HL-60 (cell line): ENCODE measurements around the gene RPS8.

ENCODE experiments used
- POLR2AphosphoS5 ChIP-seq: IDR thresholded peaks from 2 replicates; pipeline ENCODE4 v1.6.1; 2012; ENCODE audit warnings: low read depth
- TF ChIP-seq, protein P1 (sequence below): IDR thresholded peaks from 2 replicates; pipeline ENCODE4 v1.6.1; 2012; ENCODE audit warnings: low read depth; ENCODE audit not compliant: insufficient replicate concordance

DNA sequence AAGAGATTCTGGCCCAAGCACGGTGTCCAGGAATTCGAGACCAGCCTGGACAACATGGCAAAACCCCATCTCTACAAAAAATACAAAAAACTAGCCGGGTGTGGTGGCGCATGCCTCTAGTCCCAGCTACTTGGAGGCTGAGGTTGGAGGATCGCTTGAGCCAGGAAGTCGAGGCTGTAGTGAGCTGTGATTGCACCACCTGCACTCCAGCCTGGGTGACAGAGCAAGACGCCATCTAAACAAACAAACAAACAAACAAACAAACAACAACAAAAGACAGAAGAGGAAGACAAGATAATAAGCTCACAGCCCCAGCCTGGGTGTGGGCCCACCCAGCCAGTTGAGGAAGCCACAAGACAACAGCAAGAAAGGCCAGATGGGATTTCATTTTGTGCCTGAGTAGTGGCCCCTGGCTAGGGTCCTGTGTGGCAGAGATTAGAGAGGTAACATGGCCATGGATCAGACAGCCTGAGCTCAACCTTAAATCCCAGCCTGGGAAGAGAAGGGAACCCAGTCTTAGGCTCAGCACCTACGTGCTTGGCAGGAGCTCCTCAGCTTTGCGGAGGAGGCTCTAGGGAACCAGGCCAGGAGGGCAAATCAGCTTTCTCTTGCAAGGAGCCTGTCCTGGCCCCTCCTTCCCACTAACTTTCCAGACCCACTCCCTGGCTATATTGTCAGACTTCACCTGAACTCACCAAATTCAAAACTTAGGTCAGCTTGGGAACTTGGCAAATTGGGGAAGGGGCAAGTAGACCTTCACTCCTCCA, 17.6 kb downstream of the RPS8 start:
- TF ChIP-seq POLR2AphosphoS5: no peak
- TF ChIP-seq, protein P1, sequence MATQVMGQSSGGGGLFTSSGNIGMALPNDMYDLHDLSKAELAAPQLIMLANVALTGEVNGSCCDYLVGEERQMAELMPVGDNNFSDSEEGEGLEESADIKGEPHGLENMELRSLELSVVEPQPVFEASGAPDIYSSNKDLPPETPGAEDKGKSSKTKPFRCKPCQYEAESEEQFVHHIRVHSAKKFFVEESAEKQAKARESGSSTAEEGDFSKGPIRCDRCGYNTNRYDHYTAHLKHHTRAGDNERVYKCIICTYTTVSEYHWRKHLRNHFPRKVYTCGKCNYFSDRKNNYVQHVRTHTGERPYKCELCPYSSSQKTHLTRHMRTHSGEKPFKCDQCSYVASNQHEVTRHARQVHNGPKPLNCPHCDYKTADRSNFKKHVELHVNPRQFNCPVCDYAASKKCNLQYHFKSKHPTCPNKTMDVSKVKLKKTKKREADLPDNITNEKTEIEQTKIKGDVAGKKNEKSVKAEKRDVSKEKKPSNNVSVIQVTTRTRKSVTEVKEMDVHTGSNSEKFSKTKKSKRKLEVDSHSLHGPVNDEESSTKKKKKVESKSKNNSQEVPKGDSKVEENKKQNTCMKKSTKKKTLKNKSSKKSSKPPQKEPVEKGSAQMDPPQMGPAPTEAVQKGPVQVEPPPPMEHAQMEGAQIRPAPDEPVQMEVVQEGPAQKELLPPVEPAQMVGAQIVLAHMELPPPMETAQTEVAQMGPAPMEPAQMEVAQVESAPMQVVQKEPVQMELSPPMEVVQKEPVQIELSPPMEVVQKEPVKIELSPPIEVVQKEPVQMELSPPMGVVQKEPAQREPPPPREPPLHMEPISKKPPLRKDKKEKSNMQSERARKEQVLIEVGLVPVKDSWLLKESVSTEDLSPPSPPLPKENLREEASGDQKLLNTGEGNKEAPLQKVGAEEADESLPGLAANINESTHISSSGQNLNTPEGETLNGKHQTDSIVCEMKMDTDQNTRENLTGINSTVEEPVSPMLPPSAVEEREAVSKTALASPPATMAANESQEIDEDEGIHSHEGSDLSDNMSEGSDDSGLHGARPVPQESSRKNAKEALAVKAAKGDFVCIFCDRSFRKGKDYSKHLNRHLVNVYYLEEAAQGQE: no peak
